LNCaP clone FGC (cell line): ENCODE results near the gene PDGFRB.

Experiments
- DNase-seq: peaks from one replicate; pipeline ENCODE4 v3.0.0-alpha.2; 2011; ENCODE audit warnings: low read depth
- H3K4me3 ChIP-seq: 2 replicates; pipeline ENCODE4 v1.5.1; 2011; ENCODE audit warnings: mild to moderate bottlenecking, low read depth, low read length, control low read depth
- CTCF ChIP-seq: IDR thresholded peaks from 2 replicates; pipeline ENCODE4 v1.5.1; 2012; ENCODE audit warnings: mild to moderate bottlenecking; ENCODE audit not compliant: control insufficient read depth, insufficient read depth; ENCODE audit errors: extremely low read depth

Gene PDGFRB

DNA sequence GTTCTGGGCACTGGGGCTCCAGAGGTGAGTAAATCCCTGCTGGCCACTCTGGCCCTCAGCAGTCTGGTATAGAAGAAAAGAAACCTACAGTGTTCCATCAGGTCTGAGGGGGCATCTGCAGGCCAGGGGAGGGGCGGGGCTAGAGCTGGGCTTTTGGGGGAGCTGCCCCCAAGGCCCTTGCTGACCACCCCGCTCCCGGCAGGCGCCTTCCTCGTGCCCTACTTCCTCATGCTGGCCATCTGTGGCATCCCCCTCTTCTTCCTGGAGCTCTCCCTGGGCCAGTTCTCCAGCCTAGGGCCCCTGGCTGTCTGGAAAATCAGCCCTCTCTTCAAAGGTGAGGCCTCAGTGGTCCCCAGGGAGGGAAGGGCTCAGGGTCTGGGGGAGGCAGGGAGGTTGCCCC is 40.9 kb upstream of the PDGFRB start:
- DNase-seq, result no peak
- TF ChIP-seq CTCF, result no peak
- no peak overlapping the region for H3K4me3 ChIP-seq

GRCh38 chr5:150195736-150196485 is 40.3 kb upstream of the PDGFRB start:
- no peak for TF ChIP-seq CTCF
- H3K4me3 ChIP-seq, result no peak overlapping the region
- DNase-seq, result no peak

DNA sequence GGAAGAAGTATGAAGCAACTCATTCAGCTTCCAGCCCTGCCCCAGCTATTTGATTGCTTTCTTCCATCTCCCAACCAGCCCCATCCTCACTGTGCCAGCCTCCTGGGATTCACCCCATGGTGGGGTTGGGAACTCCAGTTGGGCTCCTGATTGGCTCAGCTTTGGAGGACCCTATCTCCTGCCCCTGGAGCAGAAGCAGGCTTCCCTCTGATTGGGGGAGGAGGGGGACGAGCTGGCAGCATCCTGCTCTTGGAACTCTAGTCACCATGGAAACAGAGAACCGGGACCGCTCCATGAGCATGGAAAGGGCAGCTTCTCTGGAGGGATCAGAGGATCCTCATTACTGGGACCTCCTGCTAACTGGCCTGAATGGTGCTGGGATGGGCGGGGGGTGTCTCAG is 36.8 kb upstream of the PDGFRB start:
- no peak overlapping the region for H3K4me3 ChIP-seq
- no peak for DNase-seq
- no peak for TF ChIP-seq CTCF

DNA sequence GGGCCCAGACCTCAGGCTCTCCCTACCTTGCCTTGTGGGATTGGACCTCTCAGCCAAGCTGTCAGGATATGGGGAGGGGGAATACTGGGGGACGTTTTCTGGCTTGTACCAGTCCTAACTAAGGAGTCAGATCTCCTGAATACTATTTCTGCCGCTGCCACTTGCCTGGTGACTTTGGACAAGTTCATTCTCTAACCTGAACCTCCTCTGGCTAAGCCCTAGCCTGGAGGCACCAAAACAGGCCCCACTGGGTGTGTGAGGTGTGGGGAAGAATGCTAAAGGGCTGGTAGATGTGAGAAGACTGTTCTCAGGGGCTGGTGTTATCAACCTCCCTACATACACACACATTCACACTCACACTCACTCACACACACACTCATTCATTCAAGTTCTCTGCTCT is 35.3 kb upstream of the PDGFRB start:
- H3K4me3 ChIP-seq, result no peak overlapping the region
- no peak for TF ChIP-seq CTCF
- DNase-seq, result no peak

GRCh38 chr5:150190503-150190979 is 34.9 kb upstream of the PDGFRB start:
- no peak overlapping the region for H3K4me3 ChIP-seq
- TF ChIP-seq CTCF, result no peak
- DNase-seq, result no peak

GRCh38 chr5:150189728-150190502 is 34.3 kb upstream of the PDGFRB start, which contains the start of gene SLC6A7:
Gene SLC6A7, plus strand, starts transcription at chr5:150190062. Its CDS starts 266 bp downstream, at chr5:150190328.
- DNase-seq, result no peak
- no peak for TF ChIP-seq CTCF
- H3K4me3 ChIP-seq, result no peak within 1 kb of the TSS
